HCT116 (cell line): ENCODE data around the gene TMEM119.

Experiments used
- CTCF ChIP-seq, 3 experiments: fragments of 200-600 bp in 1 of 3; sonication (generic) in 1 of 3; IDR thresholded peaks in 2 of 3; conservative IDR thresholded peaks in 1 of 3; 2 replicates each; pipeline ENCODE4 v1.5.1; 2012 to 2017; ENCODE audit warnings: low read depth in 2 of 3, low read length in 2 of 3, antibody characterized with exemption in 1 of 3, borderline replicate concordance in 1 of 3, control low read depth in 1 of 3, mild to moderate bottlenecking in 1 of 3, mixed read lengths in 1 of 3, mixed run types in 1 of 3, moderate library complexity in 1 of 3; ENCODE audit not compliant: insufficient read depth in 1 of 3
- EGR1 ChIP-seq: IDR thresholded peaks from 2 replicates; pipeline ENCODE4 v1.6.1; 2012; ENCODE audit warnings: low read depth
- MAX ChIP-seq: IDR thresholded peaks from 2 replicates; pipeline ENCODE4 v1.6.1; 2012
- POLR2A ChIP-seq: IDR thresholded peaks from 2 replicates; pipeline ENCODE4 v1.7.0; 2011; ENCODE audit warnings: borderline replicate concordance; ENCODE audit not compliant: insufficient read depth, insufficient read length; ENCODE audit errors: extremely low read depth
- POLR2AphosphoS5 ChIP-seq: IDR thresholded peaks from 2 replicates; pipeline ENCODE4 v1.6.1; 2011; ENCODE audit warnings: mild to moderate bottlenecking, low read depth, low read length, moderate library complexity
- RAD21 ChIP-seq: IDR thresholded peaks from 2 replicates; pipeline ENCODE4 v1.6.1; 2012; ENCODE audit warnings: low read depth, mild to moderate bottlenecking
- YY1 ChIP-seq: IDR thresholded peaks from 2 replicates; pipeline ENCODE4 v1.6.1; 2011; ENCODE audit warnings: low read length, low read depth, moderate library complexity, mild to moderate bottlenecking; ENCODE audit not compliant: insufficient replicate concordance; ENCODE audit errors: extremely low read depth
- TF ChIP-seq, protein P1 (sequence below): IDR thresholded peaks from 2 replicates; pipeline ENCODE4 v1.6.1; 2011; ENCODE audit warnings: mild to moderate bottlenecking, low read length, moderate library complexity; ENCODE audit not compliant: insufficient replicate concordance; ENCODE audit errors: extremely low read depth
- TF ChIP-seq, protein P2 (sequence below): IDR thresholded peaks from 2 replicates; pipeline ENCODE4 v1.6.1; 2012; ENCODE audit warnings: low read depth

GRCh38 chr12:108551535-108551934 lies 46.3 kb downstream of the TMEM119 start:
- no peak for TF ChIP-seq MAX
- TF ChIP-seq EGR1: no peak
- no peak for TF ChIP-seq CTCF (IDR thresholded peaks at IDR 0.05 in 2 of 3, conservative IDR thresholded peaks at IDR 0.05 in 1 of 3; ENCODE audit: borderline replicate concordance in 1 of 3, insufficient read depth in 1 of 3, low read depth in 2 of 3, low read length in 2 of 3)
- TF ChIP-seq, protein P1, sequence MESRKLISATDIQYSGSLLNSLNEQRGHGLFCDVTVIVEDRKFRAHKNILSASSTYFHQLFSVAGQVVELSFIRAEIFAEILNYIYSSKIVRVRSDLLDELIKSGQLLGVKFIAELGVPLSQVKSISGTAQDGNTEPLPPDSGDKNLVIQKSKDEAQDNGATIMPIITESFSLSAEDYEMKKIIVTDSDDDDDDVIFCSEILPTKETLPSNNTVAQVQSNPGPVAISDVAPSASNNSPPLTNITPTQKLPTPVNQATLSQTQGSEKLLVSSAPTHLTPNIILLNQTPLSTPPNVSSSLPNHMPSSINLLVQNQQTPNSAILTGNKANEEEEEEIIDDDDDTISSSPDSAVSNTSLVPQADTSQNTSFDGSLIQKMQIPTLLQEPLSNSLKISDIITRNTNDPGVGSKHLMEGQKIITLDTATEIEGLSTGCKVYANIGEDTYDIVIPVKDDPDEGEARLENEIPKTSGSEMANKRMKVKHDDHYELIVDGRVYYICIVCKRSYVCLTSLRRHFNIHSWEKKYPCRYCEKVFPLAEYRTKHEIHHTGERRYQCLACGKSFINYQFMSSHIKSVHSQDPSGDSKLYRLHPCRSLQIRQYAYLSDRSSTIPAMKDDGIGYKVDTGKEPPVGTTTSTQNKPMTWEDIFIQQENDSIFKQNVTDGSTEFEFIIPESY: no peak
- TF ChIP-seq POLR2AphosphoS5: no peak
- TF ChIP-seq, protein P2, sequence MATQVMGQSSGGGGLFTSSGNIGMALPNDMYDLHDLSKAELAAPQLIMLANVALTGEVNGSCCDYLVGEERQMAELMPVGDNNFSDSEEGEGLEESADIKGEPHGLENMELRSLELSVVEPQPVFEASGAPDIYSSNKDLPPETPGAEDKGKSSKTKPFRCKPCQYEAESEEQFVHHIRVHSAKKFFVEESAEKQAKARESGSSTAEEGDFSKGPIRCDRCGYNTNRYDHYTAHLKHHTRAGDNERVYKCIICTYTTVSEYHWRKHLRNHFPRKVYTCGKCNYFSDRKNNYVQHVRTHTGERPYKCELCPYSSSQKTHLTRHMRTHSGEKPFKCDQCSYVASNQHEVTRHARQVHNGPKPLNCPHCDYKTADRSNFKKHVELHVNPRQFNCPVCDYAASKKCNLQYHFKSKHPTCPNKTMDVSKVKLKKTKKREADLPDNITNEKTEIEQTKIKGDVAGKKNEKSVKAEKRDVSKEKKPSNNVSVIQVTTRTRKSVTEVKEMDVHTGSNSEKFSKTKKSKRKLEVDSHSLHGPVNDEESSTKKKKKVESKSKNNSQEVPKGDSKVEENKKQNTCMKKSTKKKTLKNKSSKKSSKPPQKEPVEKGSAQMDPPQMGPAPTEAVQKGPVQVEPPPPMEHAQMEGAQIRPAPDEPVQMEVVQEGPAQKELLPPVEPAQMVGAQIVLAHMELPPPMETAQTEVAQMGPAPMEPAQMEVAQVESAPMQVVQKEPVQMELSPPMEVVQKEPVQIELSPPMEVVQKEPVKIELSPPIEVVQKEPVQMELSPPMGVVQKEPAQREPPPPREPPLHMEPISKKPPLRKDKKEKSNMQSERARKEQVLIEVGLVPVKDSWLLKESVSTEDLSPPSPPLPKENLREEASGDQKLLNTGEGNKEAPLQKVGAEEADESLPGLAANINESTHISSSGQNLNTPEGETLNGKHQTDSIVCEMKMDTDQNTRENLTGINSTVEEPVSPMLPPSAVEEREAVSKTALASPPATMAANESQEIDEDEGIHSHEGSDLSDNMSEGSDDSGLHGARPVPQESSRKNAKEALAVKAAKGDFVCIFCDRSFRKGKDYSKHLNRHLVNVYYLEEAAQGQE: no peak
- TF ChIP-seq POLR2A: no peak
- no peak for TF ChIP-seq RAD21
- no peak for TF ChIP-seq YY1
